GM19238 (cell line): ENCODE results near the gene JMJD7.

ENCODE experiments used
- DNase-seq: peaks from one replicate; pipeline ENCODE4 v3.0.0; 2011; ENCODE audit warnings: low spot score; ENCODE audit not compliant: insufficient read length

Gene JMJD7

GRCh38 chr15:41799488-41799805 is 28.4 kb upstream of the JMJD7 start:
- no peak for DNase-seq

GRCh38 chr15:41801185-41801584 is 26.7 kb upstream of the JMJD7 start:
- DNase-seq, result no peak

GRCh38 chr15:41801850-41802455 is 25.9 kb upstream of the JMJD7 start:
- DNase-seq, result no peak

- DNase-seq, result no peak
These were observed 23.5 kb upstream of the JMJD7 start for GRCh38 chr15:41804361-41804760.

GRCh38 chr15:41804916-41805666 is 22.8 kb upstream of the JMJD7 start:
- no peak for DNase-seq

- no peak for DNase-seq
These were observed 22.2 kb upstream of the JMJD7 start for GRCh38 chr15:41805711-41806110.

GRCh38 chr15:41806291-41807181 is 21.4 kb upstream of the JMJD7 start:
- DNase-seq, result no peak

GRCh38 chr15:41809121-41809520 is 18.8 kb upstream of the JMJD7 start:
- DNase-seq, result no peak

- DNase-seq, result no peak
These were observed 18.2 kb upstream of the JMJD7 start for GRCh38 chr15:41809526-41810220.

- DNase-seq, result no peak
These were observed 17.1 kb upstream of the JMJD7 start for GRCh38 chr15:41810651-41811431.

- DNase-seq, result peak; percentile 80
These were observed 16.3 kb upstream of the JMJD7 start for GRCh38 chr15:41811432-41812195.

GRCh38 chr15:41812820-41813375 is 15.0 kb upstream of the JMJD7 start:
- no peak for DNase-seq

- no peak for DNase-seq
These were observed 14.5 kb upstream of the JMJD7 start for GRCh38 chr15:41813426-41813825.

- no peak for DNase-seq
These were observed 13.4 kb upstream of the JMJD7 start for GRCh38 chr15:41814534-41814933.

- DNase-seq, result no peak
These were observed 11.1 kb upstream of the JMJD7 start for GRCh38 chr15:41816788-41817187.

- no peak for DNase-seq
These were observed 10.6 kb upstream of the JMJD7 start for GRCh38 chr15:41817327-41817726.

- no peak for DNase-seq
These were observed 10.1 kb upstream of the JMJD7 start for GRCh38 chr15:41817781-41818180.

GRCh38 chr15:41819455-41820050 is 8.3 kb upstream of the JMJD7 start:
- DNase-seq, result no peak

- no peak for DNase-seq
These were observed 7.0 kb upstream of the JMJD7 start for GRCh38 chr15:41820791-41821423.
